ENCODE results near the gene KIFAP3. TPM values are rescaled to one million over a fixed set of nuclear protein-coding genes. Genes with fewer than 3 reads are reported as not detected.
"Not testable (repeated sequence)": the region's sequence is repeated elsewhere in the genome, so short reads cannot be mapped to it uniquely, and the experiment has no call there.

KIFAP3 gene
- total RNA-seq, 2 experiments from 2014 or later = 14.0 to 14.7 TPM

GRCh38 chr1:170096806-170097340, 22.4 kb upstream of the KIFAP3 start:
- peaks cover 15% of the 10 kb centered on the region for H3K27me3 Mint-ChIP-seq
- POLR2A ChIA-PET = no interaction called here
- no peak overlapping the region for H3K4me3 Mint-ChIP-seq
- ATAC-seq (no peak), DNase-seq (no peak)
- no peak overlapping the region for H3K27ac Mint-ChIP-seq
- peaks cover 1% of the 10 kb centered on the region for H3K9me3 Mint-ChIP-seq
- H3K4me1 Mint-ChIP-seq (ENCODE audit: low read depth) = no peaks in the 10 kb centered on the region
- TF ChIP-seq CTCF (IDR thresholded peaks at IDR 0.05) = no peak
- intact Hi-C loops (cut with micrococcal nuclease) = no loop called here
- CTCF ChIA-PET = no interaction called here
- no peaks in the 10 kb centered on the region for H3K36me3 Mint-ChIP-seq (ENCODE audit: low read depth)

GRCh38 chr1:170095976-170096748, 21.7 kb upstream of the KIFAP3 start:
- Mint-ChIP-seq H3K27ac (no peak overlapping the region), H3K9me3 (peaks cover 4% of the 10 kb centered on the region), H3K27me3 (peaks cover 14% of the 10 kb centered on the region), H3K4me3 (no peak overlapping the region), H3K4me1 (ENCODE audit: low read depth) (no peaks in the 10 kb centered on the region), H3K36me3 (ENCODE audit: low read depth) (no peaks in the 10 kb centered on the region)
- TF ChIP-seq CTCF (IDR thresholded peaks at IDR 0.05) = no peak
- ATAC-seq = no peak
- no peak for DNase-seq
- POLR2A ChIA-PET = no interaction called here
- CTCF ChIA-PET = interaction anchor here (0.7 kb wide), 1 partner anchor 593 kb away, joined by 3 read pairs; no protein-coding TSS in a partner anchor
- intact Hi-C loops (cut with micrococcal nuclease) = no loop called here

DNA sequence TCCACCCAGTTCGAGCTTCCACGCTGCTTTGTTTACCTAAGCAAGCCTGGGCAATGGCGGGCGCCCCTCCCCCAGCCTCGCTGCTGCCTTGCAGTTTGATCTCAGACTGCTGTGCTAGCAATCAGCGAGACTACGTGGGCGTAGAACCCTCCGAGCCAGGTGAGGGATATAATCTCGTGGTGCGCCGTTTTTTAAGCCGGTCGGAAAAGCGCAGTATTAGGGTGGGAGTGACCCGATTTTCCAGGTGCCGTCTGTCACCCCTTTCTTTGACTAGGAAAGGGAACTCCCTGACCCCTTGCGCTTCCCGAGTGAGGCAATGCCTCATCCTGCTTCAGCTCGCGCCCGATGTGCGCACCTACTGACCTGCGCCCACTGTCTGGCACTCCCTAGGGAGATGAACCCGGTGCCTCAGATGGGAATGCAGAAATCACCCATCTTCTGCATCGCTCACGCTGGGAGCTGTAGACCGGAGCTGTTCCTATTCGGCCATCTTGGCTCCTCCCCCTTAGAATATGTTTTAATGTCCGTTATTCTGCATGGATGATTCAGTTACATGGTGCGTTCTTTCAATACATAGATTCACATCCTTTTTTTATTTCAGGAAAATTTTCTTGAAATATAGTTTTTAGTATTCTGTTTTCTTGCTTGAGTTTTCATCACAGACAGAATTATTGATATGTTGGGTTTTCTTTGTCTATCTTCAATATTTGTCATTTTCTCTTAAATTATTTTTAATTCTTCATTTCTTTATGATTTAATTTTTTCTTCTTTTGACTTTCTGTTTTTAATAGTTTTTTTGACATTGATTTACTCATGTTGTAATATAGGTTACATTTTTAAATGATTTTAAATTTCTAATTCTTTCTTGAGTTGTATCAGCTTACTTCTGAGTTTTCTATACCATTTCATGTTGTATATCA, 20.5 kb upstream of the KIFAP3 start:
- POLR2A ChIA-PET; H3K27ac Mint-ChIP-seq; H3K4me1 Mint-ChIP-seq (ENCODE audit: low read depth); ATAC-seq; H3K4me3 Mint-ChIP-seq; DNase-seq; H3K36me3 Mint-ChIP-seq (ENCODE audit: low read depth); intact Hi-C loops (cut with micrococcal nuclease); H3K9me3 Mint-ChIP-seq: not testable (repeated sequence)
- CTCF ChIA-PET = interaction anchor here (0.7 kb wide), 1 partner anchor 594 kb away, joined by 3 read pairs; no protein-coding TSS in a partner anchor
- peaks cover 14% of the 10 kb centered on the region for H3K27me3 Mint-ChIP-seq

DNA sequence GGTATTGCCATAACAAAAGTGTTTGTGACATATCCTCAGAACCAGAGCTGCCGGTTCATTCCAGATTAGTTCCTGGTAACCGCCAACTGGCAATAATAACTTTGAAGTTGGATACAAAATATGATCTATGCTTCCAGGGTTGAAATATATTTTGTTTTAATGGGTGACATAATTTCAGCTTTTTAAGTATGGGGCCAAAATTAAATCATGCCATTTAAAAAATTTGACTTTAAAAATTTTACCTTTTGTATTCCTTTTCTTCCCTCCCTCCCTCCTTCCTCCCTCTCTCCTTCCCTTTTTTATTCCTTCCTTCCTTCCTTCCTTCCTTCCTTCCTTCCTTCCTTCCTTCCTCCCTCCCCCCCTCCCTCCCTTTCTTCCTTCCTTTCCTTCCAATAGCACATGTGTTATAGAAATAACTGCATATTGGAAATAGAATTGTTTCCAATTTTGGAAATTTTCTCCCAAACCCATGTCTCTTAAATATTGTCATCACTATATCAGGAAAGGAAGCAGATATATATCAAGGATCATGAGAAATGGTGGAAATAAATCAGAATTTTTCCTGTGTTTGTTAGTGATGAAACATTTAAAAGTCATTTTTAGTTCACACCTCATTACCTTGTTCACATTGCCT, 12.0 kb upstream of the KIFAP3 start:
- CTCF ChIA-PET = no interaction called here
- Mint-ChIP-seq H3K4me1 (ENCODE audit: low read depth) (no peaks in the 10 kb centered on the region), H3K9me3 (no peaks in the 10 kb centered on the region), H3K27ac (no peak overlapping the region), H3K4me3 (no peak overlapping the region), H3K27me3 (peaks cover 3% of the 10 kb centered on the region), H3K36me3 (ENCODE audit: low read depth) (no peaks in the 10 kb centered on the region)
- no peak for ATAC-seq
- POLR2A ChIA-PET = no interaction called here
- intact Hi-C loops (cut with micrococcal nuclease) = no loop called here
- no peak for DNase-seq
- no peak for TF ChIP-seq CTCF (IDR thresholded peaks at IDR 0.05)

DNA sequence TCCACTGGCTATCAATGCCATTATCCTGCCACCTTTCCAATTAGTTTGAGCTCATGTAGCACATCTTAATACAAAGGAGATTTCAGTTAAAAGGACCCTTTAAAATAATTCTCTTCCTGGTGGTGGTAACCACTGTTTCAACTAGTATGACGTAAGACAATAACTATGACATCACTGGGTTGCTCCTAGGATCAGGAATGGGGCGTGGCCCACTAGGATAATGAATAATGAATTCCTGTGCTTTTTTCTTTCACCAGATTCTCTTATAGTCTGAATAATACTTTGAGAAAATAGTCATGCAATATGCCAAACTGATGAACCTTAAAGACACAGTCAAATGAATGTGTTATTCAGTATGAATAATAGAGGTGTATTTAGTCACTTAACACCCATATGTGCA, 10.6 kb upstream of the KIFAP3 start:
- CTCF ChIA-PET = no interaction called here
- no peak for TF ChIP-seq CTCF (IDR thresholded peaks at IDR 0.05)
- no peaks in the 10 kb centered on the region for H3K36me3 Mint-ChIP-seq (ENCODE audit: low read depth)

More for the DNA sequence above, 10.6 kb upstream of the KIFAP3 start:
- ATAC-seq (no peak), DNase-seq (no peak)
- Mint-ChIP-seq H3K4me3 (no peak overlapping the region), H3K27ac (no peak overlapping the region), H3K9me3 (no peaks in the 10 kb centered on the region), H3K27me3 (peaks cover 5% of the 10 kb centered on the region), H3K4me1 (ENCODE audit: low read depth) (no peaks in the 10 kb centered on the region)
- intact Hi-C loops (cut with micrococcal nuclease) = no loop called here
- POLR2A ChIA-PET = no interaction called here
